A673 (cell line): Measurements from ENCODE around the gene PSMB8. TPM values are rescaled to one million over a fixed set of nuclear protein-coding genes. Genes with fewer than 3 reads are reported as not detected.
A peak's percentile ranks its signal among the peaks of the same experiment; 100 is the strongest.

Source experiments
- Bru-seq: library from RNA; stranded (reverse); fragments of 400-500 nt; gene quantifications from one replicate; lab custom pipeline; 2021; lab: Mats Ljungman, UMichigan
- BruChase-seq, 2 experiments: library from RNA; stranded (reverse); fragments of 400-500 nt; gene quantifications; one replicate each; lab custom pipeline; 2021; lab: Mats Ljungman, UMichigan
- BruUV-seq: library from RNA; stranded (reverse); fragments of 400-500 nt; replicated peaks from 2 replicates; lab custom pipeline; 2021; lab: Mats Ljungman, UMichigan
- CTCF ChIA-PET: fragments of 300-600 bp; sonication (Branson Sonifier 250); formaldehyde crosslinking; loops from one replicate; lab custom pipeline; 2022; ENCODE audit warnings: antibody characterized with exemption; lab: Charles Lee
- POLR2A ChIA-PET: fragments of 300-600 bp; sonication (Branson Sonifier 250); formaldehyde crosslinking; loops from one replicate; lab custom pipeline; 2022; ENCODE audit warnings: antibody characterized with exemption; ENCODE audit not compliant: low non-redundant PET; lab: Charles Lee
- DNase-seq: peaks from one replicate; pipeline ENCODE4 v3.0.0-alpha.2; 2015; ENCODE audit warnings: low spot score
- H3K27ac ChIP-seq: fragments of 200-600 bp; sonication (generic); 2 replicates; pipeline ENCODE4 v1.5.1; 2016; ENCODE audit warnings: mixed run types, low read depth, mild to moderate bottlenecking, mixed read lengths, antibody characterized with exemption, low read length; ENCODE audit not compliant: poor library complexity, severe bottlenecking
- H3K27me3 ChIP-seq: fragments of 200-600 bp; sonication (generic); replicated peaks from 2 replicates; pipeline ENCODE4 v1.6.1; 2017; ENCODE audit warnings: mixed run types, low read depth, mild to moderate bottlenecking, mixed read lengths, antibody characterized with exemption, low read length; ENCODE audit not compliant: insufficient read depth, poor library complexity
- H3K36me3 ChIP-seq: fragments of 200-600 bp; sonication (generic); 2 replicates; pipeline ENCODE4 v1.6.1; 2016; ENCODE audit warnings: mixed run types, mild to moderate bottlenecking, mixed read lengths, antibody characterized with exemption, low read length; ENCODE audit not compliant: insufficient read depth, poor library complexity, severe bottlenecking
- H3K4me1 ChIP-seq: fragments of 200-600 bp; sonication (generic); 2 replicates; pipeline ENCODE4 v1.6.1; 2017; ENCODE audit warnings: mixed run types, mild to moderate bottlenecking, mixed read lengths, antibody characterized with exemption, low read length; ENCODE audit not compliant: insufficient read depth, poor library complexity, severe bottlenecking
- H3K4me3 ChIP-seq: fragments of 200-600 bp; sonication (generic); 2 replicates; pipeline ENCODE4 v1.5.1; 2016; ENCODE audit warnings: low read depth, mixed run types, mild to moderate bottlenecking, mixed read lengths, low read length; ENCODE audit not compliant: poor library complexity, severe bottlenecking
- H3K9me3 ChIP-seq: fragments of 200-600 bp; sonication (generic); 2 replicates; pipeline ENCODE4 v1.6.1; 2016; ENCODE audit warnings: mixed run types, low read depth, mild to moderate bottlenecking, mixed read lengths, antibody characterized with exemption, low read length; ENCODE audit not compliant: poor library complexity, severe bottlenecking
- EZH2 ChIP-seq: fragments of 200-600 bp; sonication (generic); IDR thresholded peaks from 2 replicates; pipeline ENCODE4 v1.6.1; 2017; ENCODE audit warnings: borderline replicate concordance, low read depth, mild to moderate bottlenecking, mixed read lengths, antibody characterized with exemption, low read length; ENCODE audit not compliant: poor library complexity, severe bottlenecking
- intact Hi-C: fragments of 100-400 bp; cut with micrococcal nuclease; formaldehyde crosslinking; loops from one replicate; pipeline ENCODE4 v1.10.0; 2022; ENCODE audit not compliant: unreplicated experiment
- long read RNA-seq: library from polyadenylated mRNA; stranded (forward); transcript quantifications from one replicate; pipeline ENCODE4 v2.0.0, GENCODE V29; 2022
- total RNA-seq: library from RNA; stranded (reverse); gene quantifications from 2 replicates; pipeline ENCODE4 v1.2.3, GENCODE V29; 2021
- TF ChIP-seq, protein P1 (sequence below): fragments of 300-800, 200-600 bp; sonication (generic); conservative IDR thresholded peaks from 2 replicates; pipeline ENCODE4 v1.5.1; 2017; ENCODE audit warnings: low read depth, mild to moderate bottlenecking, antibody characterized with exemption, low read length, moderate library complexity, mixed read lengths

Gene PSMB8
- total RNA-seq (20.2 and 21.8 TPM in 2 replicates), Bru-seq, nascent RNA (percentile 54 among the genes with signal in this experiment), BruChase-seq, experiment 1, labeled RNA remaining after a 2-hour chase (percentile 50 among the genes with signal in this experiment), BruChase-seq, experiment 2, labeled RNA remaining after a 6-hour chase (percentile 64 among the genes with signal in this experiment)
- long read RNA-seq, transcript PSMB8-202 (6 exons, 1,124 nt) = major isoform, 25 of 43 reads
- long read RNA-seq, transcript PSMB8-201 (6 exons, 1,351 nt) = minor isoform, 15 of 43 reads
- long read RNA-seq, partial matches to known transcripts = 1 of 43 reads
- long read RNA-seq, other reads (novel, unspliced or antisense) = 2 of 43 reads

DNA sequence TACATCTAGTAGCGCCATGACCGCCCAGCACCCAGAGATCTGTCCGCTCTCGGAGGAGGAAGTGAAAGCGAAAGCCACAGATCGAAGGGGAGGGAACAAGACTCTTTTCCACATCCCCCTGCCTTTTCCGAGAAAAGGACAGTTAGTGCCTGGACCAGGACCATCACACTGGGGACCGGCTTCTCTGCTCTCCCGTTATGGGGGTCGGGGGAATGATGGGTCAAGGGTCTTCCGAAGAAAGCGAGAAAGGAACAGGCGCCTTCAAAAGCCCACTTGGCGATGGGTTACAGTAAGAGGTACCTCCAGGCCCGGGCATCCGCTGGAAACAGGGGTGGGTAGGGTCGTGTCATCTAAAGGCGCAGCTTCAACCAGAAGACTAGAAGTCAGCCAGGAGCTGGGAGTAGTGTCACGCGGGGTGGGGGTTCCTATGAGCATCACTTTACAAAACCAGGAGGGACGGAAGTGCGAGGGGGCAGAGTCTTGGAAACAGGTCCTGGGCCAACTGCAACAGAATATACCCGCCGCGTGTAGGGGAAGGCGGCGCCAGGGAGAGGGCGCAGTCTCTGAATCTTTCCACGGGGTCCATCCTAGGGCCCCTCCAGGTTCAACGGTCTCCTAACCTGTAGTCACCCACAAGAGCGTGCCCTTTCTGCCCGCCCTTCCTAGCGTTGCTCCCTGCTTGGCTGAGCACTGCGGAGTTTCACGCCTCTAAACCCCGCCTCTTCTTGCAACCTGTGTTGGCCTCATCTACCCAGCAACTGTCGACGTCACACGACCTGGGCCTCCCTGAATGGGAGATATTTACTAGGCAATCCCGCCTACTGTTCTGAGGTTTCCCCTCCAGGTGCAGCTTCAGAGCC lies at the start of gene PSMB8:
PSMB8 (minus strand) TSS at position 69 of the 860 bp plus-strand sequence; CDS start at position 18, 51 bp downstream.
- no peaks in the 10 kb centered on the region for H3K9me3 ChIP-seq
- peak; percentile 95 for DNase-seq
- intact Hi-C loops = no loop called here
- ChIA-PET CTCF (interaction anchor here (1.2 kb wide), 1 partner anchor 9 kb away, joined by 6 read pairs; the partner anchor contains the start of gene TAP1), POLR2A (no interaction called here)
- peak within 1 kb of the TSS; percentile 69 for H3K27ac ChIP-seq
- peak within 1 kb of the TSS; percentile 71 for H3K4me3 ChIP-seq
- H3K27me3 ChIP-seq = no peaks in the 10 kb centered on the region
- TSS peak; percentile 34 for BruUV-seq
- H3K4me1 ChIP-seq = no peaks in the 10 kb centered on the region
- H3K36me3 ChIP-seq = peaks cover 3% of the 10 kb centered on the region
- no peak for TF ChIP-seq EZH2
- TF ChIP-seq, protein P1, sequence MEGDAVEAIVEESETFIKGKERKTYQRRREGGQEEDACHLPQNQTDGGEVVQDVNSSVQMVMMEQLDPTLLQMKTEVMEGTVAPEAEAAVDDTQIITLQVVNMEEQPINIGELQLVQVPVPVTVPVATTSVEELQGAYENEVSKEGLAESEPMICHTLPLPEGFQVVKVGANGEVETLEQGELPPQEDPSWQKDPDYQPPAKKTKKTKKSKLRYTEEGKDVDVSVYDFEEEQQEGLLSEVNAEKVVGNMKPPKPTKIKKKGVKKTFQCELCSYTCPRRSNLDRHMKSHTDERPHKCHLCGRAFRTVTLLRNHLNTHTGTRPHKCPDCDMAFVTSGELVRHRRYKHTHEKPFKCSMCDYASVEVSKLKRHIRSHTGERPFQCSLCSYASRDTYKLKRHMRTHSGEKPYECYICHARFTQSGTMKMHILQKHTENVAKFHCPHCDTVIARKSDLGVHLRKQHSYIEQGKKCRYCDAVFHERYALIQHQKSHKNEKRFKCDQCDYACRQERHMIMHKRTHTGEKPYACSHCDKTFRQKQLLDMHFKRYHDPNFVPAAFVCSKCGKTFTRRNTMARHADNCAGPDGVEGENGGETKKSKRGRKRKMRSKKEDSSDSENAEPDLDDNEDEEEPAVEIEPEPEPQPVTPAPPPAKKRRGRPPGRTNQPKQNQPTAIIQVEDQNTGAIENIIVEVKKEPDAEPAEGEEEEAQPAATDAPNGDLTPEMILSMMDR = peak; percentile 15; the same call in 1 of the 2 replicates

DNA sequence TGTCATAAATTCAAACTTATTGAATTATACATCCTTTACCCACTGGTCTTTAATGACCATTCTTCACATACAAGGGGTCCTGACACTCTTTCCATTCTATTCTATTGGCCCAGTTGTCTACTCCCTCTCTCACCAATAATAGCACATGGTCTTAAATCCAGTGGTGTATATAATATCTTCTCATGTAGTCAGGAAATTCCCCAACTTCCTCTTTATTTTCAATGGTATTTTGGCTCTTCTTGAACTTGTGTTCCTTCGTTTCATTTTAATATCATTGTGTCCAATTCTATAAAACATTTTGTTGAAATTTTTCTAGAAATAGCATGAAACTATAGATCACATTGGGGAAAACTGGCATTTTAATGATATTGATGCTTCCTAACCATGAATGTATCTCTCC lies 47.0 kb upstream of the PSMB8 start:
- H3K36me3 ChIP-seq = no peaks in the 10 kb centered on the region
- no peaks in the 10 kb centered on the region for H3K27me3 ChIP-seq
- TF ChIP-seq EZH2 = no peak
- TF ChIP-seq, protein P1 = no peak
- no peak overlapping the region for H3K4me3 ChIP-seq
- CTCF ChIA-PET = no interaction called here
- intact Hi-C loops = loop anchor here (10.0 kb wide), 1 partner anchor 254 kb away; no protein-coding TSS in a partner anchor
- peaks cover 8% of the 10 kb centered on the region for H3K4me1 ChIP-seq
- BruUV-seq = no TSS peak
- no peak for DNase-seq
- H3K9me3 ChIP-seq = no peaks in the 10 kb centered on the region
- no peak overlapping the region for H3K27ac ChIP-seq
- POLR2A ChIA-PET = no interaction called here

DNA sequence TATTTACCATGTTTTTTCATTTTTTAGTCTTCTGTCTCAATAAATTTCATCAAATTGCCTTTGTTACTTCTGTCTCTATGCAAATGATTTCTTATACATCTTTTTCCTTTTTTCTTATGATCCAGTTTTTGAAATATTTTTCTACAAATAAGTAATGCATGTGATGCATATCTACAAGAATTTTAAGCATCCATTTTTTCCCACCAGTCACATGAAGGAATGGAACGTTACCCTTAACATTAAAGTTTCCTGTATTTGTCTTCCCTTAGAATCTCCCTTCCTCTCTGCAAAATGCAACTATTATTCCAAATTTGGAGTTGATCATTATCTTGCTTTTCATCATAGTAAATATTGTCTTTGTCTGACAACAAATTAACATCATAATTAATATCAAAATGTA lies 45.7 kb upstream of the PSMB8 start:
- CTCF ChIA-PET = no interaction called here
- Histone ChIP-seq H3K4me1 (no peaks in the 10 kb centered on the region), H3K9me3 (no peaks in the 10 kb centered on the region), H3K36me3 (no peaks in the 10 kb centered on the region), H3K4me3 (no peak overlapping the region), H3K27me3 (no peaks in the 10 kb centered on the region), H3K27ac (no peak overlapping the region)
- no peak for DNase-seq
- POLR2A ChIA-PET = interaction anchor here (0.5 kb wide), 1 partner anchor 65 kb away, joined by 7 read pairs; no protein-coding TSS in a partner anchor
- no TSS peak for BruUV-seq
- no peak for TF ChIP-seq EZH2
- TF ChIP-seq, protein P1 = no peak
- intact Hi-C loops = no loop called here
